Heart left ventricle (tissue), 16 donors: ENCODE results near the gene SOX6. TPM values are rescaled to one million over a fixed set of nuclear protein-coding genes. Genes with fewer than 3 reads are reported as not detected.
A peak's percentile ranks its signal among the peaks of the same experiment; 100 is the strongest.

ENCODE experiments used
- ATAC-seq, 4 donors: fragments of 200-7000 bp; cut with Tn5 transposase; one replicate each; pipeline ENCODE4 v1.9.1; 2020 to 2022; ENCODE audit warnings: moderate library complexity in 4 of 4, mild to moderate bottlenecking in 3 of 4, moderate number of reproducible peaks in 1 of 4
- DNase-seq, 5 donors: peaks; one replicate each; pipeline ENCODE4 v3.0.0-alpha.2; 2020
- H3K27ac ChIP-seq, 12 donors: fragments of 200-600 bp; sonication (generic) in 4 of 12; one replicate each; pipeline versions ENCODE4 v1.5.0 to v1.8.0; 2016 to 2022; ENCODE audit warnings: mild to moderate bottlenecking in 2 of 12
- H3K27me3 ChIP-seq, 9 donors: fragments of 200-600 bp; sonication (generic) in 2 of 9; one replicate each; pipeline versions ENCODE4 v1.5.1 to v1.8.0; 2016 to 2022; ENCODE audit warnings: mild to moderate bottlenecking in 3 of 9
- H3K36me3 ChIP-seq, 9 donors: fragments of 200-600 bp; sonication (generic) in 2 of 9; one replicate each; pipeline versions ENCODE4 v1.5.0 to v1.8.0; 2018 to 2022; ENCODE audit warnings: mild to moderate bottlenecking in 2 of 9
- H3K4me1 ChIP-seq, 12 donors: fragments of 200-600 bp; sonication (generic) in 4 of 12; one replicate each; pipeline versions ENCODE4 v1.5.0 to v1.8.0; 2016 to 2022; ENCODE audit warnings: mild to moderate bottlenecking in 3 of 12
- H3K4me3 ChIP-seq, 12 donors: fragments of 200-600 bp; sonication (generic) in 4 of 12; one replicate each; pipeline versions ENCODE4 v1.5.0 to v1.8.0; 2017 to 2022; ENCODE audit warnings: mild to moderate bottlenecking in 9 of 12, moderate library complexity in 4 of 12
- H3K9me3 ChIP-seq, 12 donors: fragments of 200-600 bp; sonication (generic) in 4 of 12; one replicate each; pipeline versions ENCODE4 v1.5.0 to v1.8.0; 2016 to 2022; ENCODE audit warnings: mild to moderate bottlenecking in 1 of 12
- POLR2A ChIP-seq, 2 donors: fragments of 450-650 bp; IDR thresholded peaks; one replicate each; pipeline ENCODE4 v1.6.1; 2017; ENCODE audit warnings: antibody characterized with exemption in 2 of 2, mild to moderate bottlenecking in 2 of 2, moderate library complexity in 2 of 2
- WGBS, 4 donors: extraction: QIAGEN DNeasy Blood & Tissue Kit in 2 of 4; methylation state at CpG; one replicate each; pipeline versions ENCODE4 v1.1.5 to v1.1.7; 2013 to 2018; 5-methylcytosine and 5-hydroxymethylcytosine counted together
- intact Hi-C, 10 donors: fragments of 100-400 bp; cut with DNase I; formaldehyde crosslinking; loops; one replicate each; pipeline versions ENCODE4 v1.11.1 to v1.14.2; 2022
- polyA plus RNA-seq, 2 donors: library from polyadenylated mRNA; stranded (reverse); fragments of 200-250 nt; gene quantifications; one replicate each; pipeline ENCODE4 v1.2.3, GENCODE V29; 2013
- total RNA-seq, 9 donors: library from RNA; depleted of rRNA in 2 of 9; stranded (reverse); fragments of >200 nt in 2 of 9; fragmentation: NEBNext Ultra II Directional in 3 of 9; extraction: Animal tissue kit (Norgen Biotek cat#: 25700) in 3 of 9; gene quantifications; one replicate each; pipeline versions ENCODE4 v1.1.0 to v1.2.4, GENCODE V29; 2016 to 2023
- TF ChIP-seq, protein P1 (sequence below), 12 donors: fragments of 200-600 bp; sonication (generic) in 4 of 12; IDR thresholded peaks; one replicate each; pipeline versions ENCODE4 v1.5.0 to v1.8.0; 2018 to 2022; ENCODE audit warnings: antibody characterized with exemption in 12 of 12, mild to moderate bottlenecking in 5 of 12
- donor health status: ischemic (EF 13 %, LVEDD 7.1; RV severe dilation, severe dysfunction).
- donor health status: healthy with polysubstance abuse.
- donor health status: DM: no; HTN: yes; CAD: no.
- donor health status: DM: no; HTN: no; CAD: no.
- donor health status: ischemic (EF 25% LVEDD 6.9; RV normal size, moderate dysfunction).
- donor health status: ischemic (EF 25% LVEDD 5.7; RV mildly dilated, moderate dysfunction).
- donor health status: healthy.
- donor health status: DM: yes; HTN: yes; CAD: no.
- donor health status: ischemic (EF 35%, LVEDD 5.7; RV mildly dilated, moderate dysfunction).
- donor health status: nonischemic (EF 11% LVEDD 7.7; RV severe dilation, severe dysfunction).
- donor health status: DM: yes; HTN: yes; CAD: no.
- donor health status: PGD.
- donor health status: ischemic (EF 29% LVEDD 5.4; RV normal size, mild dysfunction).
- donor health status: nonischemic (EF 23%, LVEDD 6.1; RV moderate dilation, normal function).

The SOX6 gene
- total and polyA plus RNA-seq, 11 donors: 1.5 to 39.6 (median 15.6) TPM

DNA sequence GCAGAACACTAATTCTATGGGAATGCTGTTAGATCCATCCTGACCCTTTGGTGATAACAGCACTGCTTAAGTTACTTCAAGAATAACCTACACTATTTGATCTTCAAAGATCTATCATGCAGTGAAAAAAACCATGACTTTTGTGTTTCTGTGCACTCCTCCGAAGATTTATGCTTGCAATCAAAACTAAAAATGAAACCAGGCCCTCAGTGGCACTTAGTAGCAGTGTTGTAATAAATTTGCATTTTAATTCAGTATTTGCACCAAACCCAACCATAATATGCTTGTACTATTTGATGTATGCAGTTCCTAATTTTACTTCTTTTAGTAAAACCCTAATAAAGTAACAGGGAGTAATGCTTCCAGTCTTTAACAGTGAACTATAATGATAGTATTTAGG lies 130.7 kb downstream of the SOX6 start:
- Histone ChIP-seq H3K9me3 (no peaks in the 10 kb centered on the region), H3K27me3 (no peaks in the 10 kb centered on the region), H3K4me3 (no peak overlapping the region), H3K27ac (peak overlapping the region in 1 of 12 donors; percentile 31), H3K36me3 (no peaks in the 10 kb centered on the region), H3K4me1 (peaks cover 0 to 16% (median 2%) of the 10 kb centered on the region in 12 donors)
- 74 to 86% (median 75%) methylated on average over 1 of the region's 1 CpG for WGBS, 4 donors
- no peak for DNase-seq
- intact Hi-C loops: loop anchor here in 1 of 10 donors (5.0 kb wide), 1 partner anchor 377 kb away; no protein-coding TSS in a partner anchor
- ATAC-seq: no peak
- no peak for TF ChIP-seq POLR2A (IDR thresholded peaks at IDR 0.05)
- TF ChIP-seq, protein P1, sequence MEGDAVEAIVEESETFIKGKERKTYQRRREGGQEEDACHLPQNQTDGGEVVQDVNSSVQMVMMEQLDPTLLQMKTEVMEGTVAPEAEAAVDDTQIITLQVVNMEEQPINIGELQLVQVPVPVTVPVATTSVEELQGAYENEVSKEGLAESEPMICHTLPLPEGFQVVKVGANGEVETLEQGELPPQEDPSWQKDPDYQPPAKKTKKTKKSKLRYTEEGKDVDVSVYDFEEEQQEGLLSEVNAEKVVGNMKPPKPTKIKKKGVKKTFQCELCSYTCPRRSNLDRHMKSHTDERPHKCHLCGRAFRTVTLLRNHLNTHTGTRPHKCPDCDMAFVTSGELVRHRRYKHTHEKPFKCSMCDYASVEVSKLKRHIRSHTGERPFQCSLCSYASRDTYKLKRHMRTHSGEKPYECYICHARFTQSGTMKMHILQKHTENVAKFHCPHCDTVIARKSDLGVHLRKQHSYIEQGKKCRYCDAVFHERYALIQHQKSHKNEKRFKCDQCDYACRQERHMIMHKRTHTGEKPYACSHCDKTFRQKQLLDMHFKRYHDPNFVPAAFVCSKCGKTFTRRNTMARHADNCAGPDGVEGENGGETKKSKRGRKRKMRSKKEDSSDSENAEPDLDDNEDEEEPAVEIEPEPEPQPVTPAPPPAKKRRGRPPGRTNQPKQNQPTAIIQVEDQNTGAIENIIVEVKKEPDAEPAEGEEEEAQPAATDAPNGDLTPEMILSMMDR (IDR thresholded peaks at IDR 0.05): no peak

DNA sequence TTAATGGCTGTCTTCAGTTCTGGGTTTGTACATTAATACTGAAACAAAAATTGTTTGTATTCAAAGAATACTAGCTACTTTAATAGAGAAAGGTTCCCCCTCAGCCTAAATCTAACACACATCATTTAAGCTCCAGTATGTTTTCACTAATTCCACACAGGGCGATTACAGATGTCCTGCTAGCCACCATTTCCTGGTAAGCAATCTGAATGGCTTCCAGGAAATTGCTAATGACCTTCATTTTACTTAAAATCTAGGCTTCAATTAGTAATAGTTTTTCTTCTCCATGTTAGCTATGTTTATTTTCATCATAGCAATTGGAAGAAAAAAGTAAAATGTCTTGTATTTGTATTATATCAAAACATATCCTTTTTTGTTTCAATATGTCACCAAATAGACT lies 132.8 kb downstream of the SOX6 start:
- TF ChIP-seq POLR2A (IDR thresholded peaks at IDR 0.05): no peak
- TF ChIP-seq, protein P1 (IDR thresholded peaks at IDR 0.05): no peak
- intact Hi-C loops: no loop called here
- Histone ChIP-seq H3K27me3 (no peaks in the 10 kb centered on the region), H3K9me3 (no peaks in the 10 kb centered on the region), H3K36me3 (no peaks in the 10 kb centered on the region), H3K4me3 (no peak overlapping the region), H3K27ac (no peak overlapping the region), H3K4me1 (peaks cover 0 to 20% (median 3%) of the 10 kb centered on the region in 12 donors)
- ATAC-seq (no peak), DNase-seq (no peak)
- 57 to 73% (median 61%) methylated on average over 1 of the region's 1 CpG for WGBS, 4 donors

DNA sequence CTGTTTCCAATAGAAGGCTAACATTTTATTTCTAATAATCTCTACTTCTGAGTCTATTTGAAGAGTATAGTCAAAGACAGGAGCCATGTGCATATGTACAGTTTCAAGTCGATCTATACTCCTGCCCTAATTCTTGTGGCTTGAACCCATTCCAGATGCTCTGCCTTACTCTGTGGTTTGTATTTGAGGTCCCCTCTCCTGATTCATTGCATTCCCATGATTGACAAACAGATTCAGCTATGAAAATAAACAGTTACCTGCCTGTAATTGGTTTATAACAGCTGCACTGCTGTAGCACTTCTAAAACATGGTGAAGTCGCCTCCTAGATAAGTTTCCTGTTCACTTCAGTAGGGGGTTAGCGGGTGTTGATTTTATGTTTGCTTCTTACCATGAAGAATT lies 138.7 kb downstream of the SOX6 start:
- Histone ChIP-seq H3K4me3 (no peak overlapping the region), H3K4me1 (peaks cover 0 to 4% (median 0%) of the 10 kb centered on the region in 12 donors), H3K36me3 (no peaks in the 10 kb centered on the region), H3K27me3 (no peaks in the 10 kb centered on the region), H3K27ac (no peak overlapping the region), H3K9me3 (no peaks in the 10 kb centered on the region)
- no peak for ATAC-seq
- DNase-seq: no peak
- intact Hi-C loops: no loop called here
- no peak for TF ChIP-seq POLR2A (IDR thresholded peaks at IDR 0.05)
- TF ChIP-seq, protein P1 (IDR thresholded peaks at IDR 0.05): no peak
- WGBS, 4 donors: 94 to 96% (median 94%) methylated on average over 3 of the region's 3 CpGs

DNA sequence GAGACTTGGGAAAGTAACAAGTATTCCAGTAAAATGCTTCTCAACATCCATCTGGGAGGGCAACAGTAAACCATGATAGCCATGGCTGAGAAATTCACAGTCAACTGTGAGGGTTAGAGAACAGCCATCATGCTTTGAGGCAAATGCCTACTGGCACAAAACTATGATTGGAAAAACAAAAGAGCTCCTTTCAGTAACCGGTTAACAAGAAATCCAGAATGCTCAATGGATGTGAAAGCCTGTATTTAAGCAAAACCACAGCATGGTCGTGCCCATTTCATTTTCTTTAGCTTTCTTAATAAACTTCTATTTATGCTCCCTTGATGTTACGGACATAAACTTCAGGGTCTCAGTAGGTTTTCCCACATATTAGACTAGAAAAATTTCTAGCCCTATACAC lies 139.5 kb downstream of the SOX6 start:
- no peaks in the 10 kb centered on the region for H3K27me3 ChIP-seq
- no peaks in the 10 kb centered on the region for H3K36me3 ChIP-seq
- no peak for TF ChIP-seq POLR2A (IDR thresholded peaks at IDR 0.05)
- no peak for DNase-seq
- ATAC-seq: no peak
- peaks cover 0 to 4% (median 0%) of the 10 kb centered on the region in 12 donors for H3K4me1 ChIP-seq
- H3K9me3 ChIP-seq: no peaks in the 10 kb centered on the region
- 91 to 93% (median 93%) methylated on average over 3 of the region's 3 CpGs for WGBS, 4 donors
- H3K4me3 ChIP-seq: no peak overlapping the region
- no peak overlapping the region for H3K27ac ChIP-seq
- intact Hi-C loops: no loop called here

DNA sequence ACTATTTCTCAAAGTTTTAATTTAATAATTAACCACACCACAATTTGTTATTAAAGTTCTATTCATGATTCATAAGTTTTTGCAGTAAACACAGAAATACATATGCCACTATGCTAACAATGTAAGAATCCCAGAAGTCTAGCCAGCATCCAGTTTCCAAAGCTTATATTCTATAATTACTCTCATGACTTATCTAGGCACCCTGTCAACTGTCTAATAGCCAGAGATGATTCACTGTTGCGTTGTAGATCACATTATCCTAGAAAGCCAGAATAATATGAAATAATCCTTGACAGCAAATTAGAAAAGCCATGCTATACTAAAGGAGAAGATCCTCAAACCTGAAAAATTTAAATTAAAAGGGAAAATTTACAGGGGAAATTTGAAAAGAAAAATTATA lies 141.0 kb downstream of the SOX6 start:
- H3K27me3 ChIP-seq: no peaks in the 10 kb centered on the region
- no peak overlapping the region for H3K4me3 ChIP-seq
- H3K27ac ChIP-seq: no peak overlapping the region
- intact Hi-C loops: no loop called here
- ATAC-seq (peak in 1 of 4 donors; percentile 38), DNase-seq (no peak)
- TF ChIP-seq POLR2A (IDR thresholded peaks at IDR 0.05): no peak
- TF ChIP-seq, protein P1 (IDR thresholded peaks at IDR 0.05): no peak
- no peaks in the 10 kb centered on the region for H3K9me3 ChIP-seq
- H3K36me3 ChIP-seq: no peaks in the 10 kb centered on the region
- H3K4me1 ChIP-seq: peaks cover 0 to 8% (median 0%) of the 10 kb centered on the region in 12 donors
- 40 to 58% (median 53%) methylated on average over 1 of the region's 1 CpG for WGBS, 4 donors
